Hepatocyte (in vitro differentiated cells): ENCODE results near the gene NLRP12.
A peak's percentile ranks its signal among the peaks of the same experiment; 100 is the strongest.

Experiments used
- EZH2 ChIP-seq: fragments of 200-600 bp; sonication (generic); IDR thresholded peaks from 2 replicates; pipeline ENCODE4 v1.6.1; 2016; ENCODE audit warnings: antibody characterized with exemption, mild to moderate bottlenecking, borderline replicate concordance
- TF ChIP-seq, protein P1 (sequence below): fragments of 200-600 bp; sonication (generic); IDR thresholded peaks from 2 replicates; pipeline ENCODE4 v1.5.1; 2016; ENCODE audit warnings: antibody characterized with exemption, mild to moderate bottlenecking; ENCODE audit not compliant: poor library complexity

DNA sequence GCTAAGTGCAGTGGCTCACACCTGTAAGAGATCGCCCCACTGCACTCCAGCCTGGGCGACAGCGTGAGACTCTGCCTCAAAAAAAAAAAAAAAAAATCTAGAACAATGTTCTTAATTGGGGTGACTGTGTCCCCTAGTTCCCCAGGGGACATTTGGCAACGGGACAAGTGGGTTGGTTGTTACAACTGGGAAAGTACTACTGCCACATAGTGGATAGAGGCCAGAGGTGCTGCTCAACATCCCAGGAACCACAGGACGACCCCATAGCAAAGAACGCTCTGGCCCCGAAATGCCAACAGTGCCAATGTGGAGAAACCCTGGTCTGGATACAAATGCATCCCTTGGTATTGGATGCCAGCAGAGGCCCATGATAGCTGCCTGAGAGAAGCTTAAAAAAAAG, 11.8 kb downstream of the NLRP12 start:
- TF ChIP-seq, protein P1, sequence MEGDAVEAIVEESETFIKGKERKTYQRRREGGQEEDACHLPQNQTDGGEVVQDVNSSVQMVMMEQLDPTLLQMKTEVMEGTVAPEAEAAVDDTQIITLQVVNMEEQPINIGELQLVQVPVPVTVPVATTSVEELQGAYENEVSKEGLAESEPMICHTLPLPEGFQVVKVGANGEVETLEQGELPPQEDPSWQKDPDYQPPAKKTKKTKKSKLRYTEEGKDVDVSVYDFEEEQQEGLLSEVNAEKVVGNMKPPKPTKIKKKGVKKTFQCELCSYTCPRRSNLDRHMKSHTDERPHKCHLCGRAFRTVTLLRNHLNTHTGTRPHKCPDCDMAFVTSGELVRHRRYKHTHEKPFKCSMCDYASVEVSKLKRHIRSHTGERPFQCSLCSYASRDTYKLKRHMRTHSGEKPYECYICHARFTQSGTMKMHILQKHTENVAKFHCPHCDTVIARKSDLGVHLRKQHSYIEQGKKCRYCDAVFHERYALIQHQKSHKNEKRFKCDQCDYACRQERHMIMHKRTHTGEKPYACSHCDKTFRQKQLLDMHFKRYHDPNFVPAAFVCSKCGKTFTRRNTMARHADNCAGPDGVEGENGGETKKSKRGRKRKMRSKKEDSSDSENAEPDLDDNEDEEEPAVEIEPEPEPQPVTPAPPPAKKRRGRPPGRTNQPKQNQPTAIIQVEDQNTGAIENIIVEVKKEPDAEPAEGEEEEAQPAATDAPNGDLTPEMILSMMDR: peak; percentile 16
- TF ChIP-seq EZH2: no peak
